ENCODE results near the gene SWT1.
"Not testable (repeated sequence)": the region's sequence is repeated elsewhere in the genome, so short reads cannot be mapped to it uniquely, and the experiment has no call there.

DNA sequence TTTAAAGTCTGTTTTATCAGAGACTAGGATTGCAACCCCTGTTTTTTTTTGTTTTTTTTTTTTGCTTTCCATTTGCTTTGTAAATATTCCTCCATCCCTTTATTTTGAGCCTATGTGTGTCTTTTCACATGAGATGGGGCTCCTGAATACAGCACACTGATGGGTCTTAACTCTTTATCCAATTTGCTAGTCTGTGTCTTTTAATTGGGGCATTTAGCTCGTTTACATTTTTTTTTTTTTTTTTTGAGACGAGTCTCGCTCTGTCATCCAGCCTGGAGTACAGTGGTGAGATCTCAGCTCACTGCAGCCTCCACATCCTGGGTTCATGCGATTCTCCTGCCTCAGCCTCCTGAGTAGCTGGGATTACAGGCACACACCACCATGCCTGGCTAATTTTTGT, 41.7 kb downstream of the SWT1 start:
- TF ChIP-seq POLR2AphosphoS5 (IDR thresholded peaks at IDR 0.05; ENCODE audit: low read depth, low read length); SIN3A (IDR thresholded peaks at IDR 0.05; ENCODE audit: borderline replicate concordance, insufficient read depth, low read depth, low read length); TCF7L2 (IDR thresholded peaks at IDR 0.05; ENCODE audit: low read depth, low read length): not testable (repeated sequence)
- TF ChIP-seq, protein P1, sequence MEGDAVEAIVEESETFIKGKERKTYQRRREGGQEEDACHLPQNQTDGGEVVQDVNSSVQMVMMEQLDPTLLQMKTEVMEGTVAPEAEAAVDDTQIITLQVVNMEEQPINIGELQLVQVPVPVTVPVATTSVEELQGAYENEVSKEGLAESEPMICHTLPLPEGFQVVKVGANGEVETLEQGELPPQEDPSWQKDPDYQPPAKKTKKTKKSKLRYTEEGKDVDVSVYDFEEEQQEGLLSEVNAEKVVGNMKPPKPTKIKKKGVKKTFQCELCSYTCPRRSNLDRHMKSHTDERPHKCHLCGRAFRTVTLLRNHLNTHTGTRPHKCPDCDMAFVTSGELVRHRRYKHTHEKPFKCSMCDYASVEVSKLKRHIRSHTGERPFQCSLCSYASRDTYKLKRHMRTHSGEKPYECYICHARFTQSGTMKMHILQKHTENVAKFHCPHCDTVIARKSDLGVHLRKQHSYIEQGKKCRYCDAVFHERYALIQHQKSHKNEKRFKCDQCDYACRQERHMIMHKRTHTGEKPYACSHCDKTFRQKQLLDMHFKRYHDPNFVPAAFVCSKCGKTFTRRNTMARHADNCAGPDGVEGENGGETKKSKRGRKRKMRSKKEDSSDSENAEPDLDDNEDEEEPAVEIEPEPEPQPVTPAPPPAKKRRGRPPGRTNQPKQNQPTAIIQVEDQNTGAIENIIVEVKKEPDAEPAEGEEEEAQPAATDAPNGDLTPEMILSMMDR (IDR thresholded peaks at IDR 0.05): not testable (repeated sequence)
- TF ChIP-seq, protein P2, sequence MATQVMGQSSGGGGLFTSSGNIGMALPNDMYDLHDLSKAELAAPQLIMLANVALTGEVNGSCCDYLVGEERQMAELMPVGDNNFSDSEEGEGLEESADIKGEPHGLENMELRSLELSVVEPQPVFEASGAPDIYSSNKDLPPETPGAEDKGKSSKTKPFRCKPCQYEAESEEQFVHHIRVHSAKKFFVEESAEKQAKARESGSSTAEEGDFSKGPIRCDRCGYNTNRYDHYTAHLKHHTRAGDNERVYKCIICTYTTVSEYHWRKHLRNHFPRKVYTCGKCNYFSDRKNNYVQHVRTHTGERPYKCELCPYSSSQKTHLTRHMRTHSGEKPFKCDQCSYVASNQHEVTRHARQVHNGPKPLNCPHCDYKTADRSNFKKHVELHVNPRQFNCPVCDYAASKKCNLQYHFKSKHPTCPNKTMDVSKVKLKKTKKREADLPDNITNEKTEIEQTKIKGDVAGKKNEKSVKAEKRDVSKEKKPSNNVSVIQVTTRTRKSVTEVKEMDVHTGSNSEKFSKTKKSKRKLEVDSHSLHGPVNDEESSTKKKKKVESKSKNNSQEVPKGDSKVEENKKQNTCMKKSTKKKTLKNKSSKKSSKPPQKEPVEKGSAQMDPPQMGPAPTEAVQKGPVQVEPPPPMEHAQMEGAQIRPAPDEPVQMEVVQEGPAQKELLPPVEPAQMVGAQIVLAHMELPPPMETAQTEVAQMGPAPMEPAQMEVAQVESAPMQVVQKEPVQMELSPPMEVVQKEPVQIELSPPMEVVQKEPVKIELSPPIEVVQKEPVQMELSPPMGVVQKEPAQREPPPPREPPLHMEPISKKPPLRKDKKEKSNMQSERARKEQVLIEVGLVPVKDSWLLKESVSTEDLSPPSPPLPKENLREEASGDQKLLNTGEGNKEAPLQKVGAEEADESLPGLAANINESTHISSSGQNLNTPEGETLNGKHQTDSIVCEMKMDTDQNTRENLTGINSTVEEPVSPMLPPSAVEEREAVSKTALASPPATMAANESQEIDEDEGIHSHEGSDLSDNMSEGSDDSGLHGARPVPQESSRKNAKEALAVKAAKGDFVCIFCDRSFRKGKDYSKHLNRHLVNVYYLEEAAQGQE (IDR thresholded peaks at IDR 0.05; ENCODE audit: insufficient read depth in 1 of 2, low read depth in 2 of 2, low read length in 1 of 2): not testable (repeated sequence)

Data from Panc1 (cell line).